NCI-H748 (cell line): ENCODE measurements around the gene PPP2R5C.

ENCODE experiments used
- DNase-seq: peaks from one replicate; lab custom pipeline; 2025; ENCODE audit not compliant: unreplicated experiment; lab: John Stamatoyannopoulos, UW

PPP2R5C gene

GRCh38 chr14:101838476-101838875 lies 77.0 kb downstream of the PPP2R5C start:
- DNase-seq, result no peak

GRCh38 chr14:101839236-101839635 lies 77.7 kb downstream of the PPP2R5C start:
- no peak for DNase-seq

GRCh38 chr14:101839661-101840060 lies 78.2 kb downstream of the PPP2R5C start:
- no peak for DNase-seq

GRCh38 chr14:101840649-101841369 lies 79.3 kb downstream of the PPP2R5C start:
- no peak for DNase-seq

GRCh38 chr14:101843038-101843437 lies 81.5 kb downstream of the PPP2R5C start:
- no peak for DNase-seq

- no peak for DNase-seq
Observed at GRCh38 chr14:101843665-101844064, 82.2 kb downstream of the PPP2R5C start.

- DNase-seq, result no peak
Observed at GRCh38 chr14:101844219-101844618, 82.7 kb downstream of the PPP2R5C start.

GRCh38 chr14:101844751-101845150 lies 83.2 kb downstream of the PPP2R5C start:
- DNase-seq, result no peak

- no peak for DNase-seq
Observed at GRCh38 chr14:101845496-101845895, 84.0 kb downstream of the PPP2R5C start.

- DNase-seq, result no peak
Observed at GRCh38 chr14:101845896-101846295, 84.4 kb downstream of the PPP2R5C start.

GRCh38 chr14:101849125-101849524 lies 87.6 kb downstream of the PPP2R5C start:
- no peak for DNase-seq

- no peak for DNase-seq
Observed at GRCh38 chr14:101849640-101850039, 88.1 kb downstream of the PPP2R5C start.

GRCh38 chr14:101851183-101851582 lies 89.7 kb downstream of the PPP2R5C start:
- no peak for DNase-seq

GRCh38 chr14:101851736-101852405 lies 90.4 kb downstream of the PPP2R5C start:
- no peak for DNase-seq

- DNase-seq, result no peak
Observed at GRCh38 chr14:101852785-101853184, 91.3 kb downstream of the PPP2R5C start.

GRCh38 chr14:101853455-101854018 lies 92.0 kb downstream of the PPP2R5C start:
- no peak for DNase-seq

- no peak for DNase-seq
Observed at GRCh38 chr14:101854366-101854765, 92.9 kb downstream of the PPP2R5C start.

- DNase-seq, result no peak
Observed at GRCh38 chr14:101855958-101856357, 94.4 kb downstream of the PPP2R5C start.

GRCh38 chr14:101856536-101856935 lies 95.0 kb downstream of the PPP2R5C start:
- DNase-seq, result no peak

GRCh38 chr14:101857226-101857625 lies 95.7 kb downstream of the PPP2R5C start:
- DNase-seq, result no peak

- no peak for DNase-seq
Observed at GRCh38 chr14:101858791-101859537, 97.5 kb downstream of the PPP2R5C start.

GRCh38 chr14:101859538-101859902 lies 98.0 kb downstream of the PPP2R5C start:
- no peak for DNase-seq
